ENCODE data around the gene ANKS1A.

- TF ChIP-seq CTCF (conservative IDR thresholded peaks at IDR 0.05; ENCODE audit: low read depth, low read length), result no peak
- no peak for TF ChIP-seq EZH2 (IDR thresholded peaks at IDR 0.05; ENCODE audit: borderline replicate concordance, low read depth, low read length, poor library complexity, severe bottlenecking)
These were observed 148.0 kb downstream of the ANKS1A start for GRCh38 chr6:35036828-35037663.
